Heart left ventricle (tissue), 16 donors: ENCODE measurements around the gene TXNDC2. TPM values are rescaled to one million over a fixed set of nuclear protein-coding genes. Genes with fewer than 3 reads are reported as not detected.

Source experiments
- ATAC-seq, 4 donors: fragments of 200-7000 bp; cut with Tn5 transposase; one replicate each; pipeline ENCODE4 v1.9.1; 2020 to 2022; ENCODE audit warnings: moderate library complexity in 4 of 4, mild to moderate bottlenecking in 3 of 4, moderate number of reproducible peaks in 1 of 4
- DNase-seq, 5 donors: peaks; one replicate each; pipeline ENCODE4 v3.0.0-alpha.2; 2020
- H3K27ac ChIP-seq, 12 donors: fragments of 200-600 bp; sonication (generic) in 4 of 12; one replicate each; pipeline versions ENCODE4 v1.5.0 to v1.8.0; 2016 to 2022; ENCODE audit warnings: mild to moderate bottlenecking in 2 of 12
- H3K27me3 ChIP-seq, 9 donors: fragments of 200-600 bp; sonication (generic) in 2 of 9; one replicate each; pipeline versions ENCODE4 v1.5.1 to v1.8.0; 2016 to 2022; ENCODE audit warnings: mild to moderate bottlenecking in 3 of 9
- H3K36me3 ChIP-seq, 9 donors: fragments of 200-600 bp; sonication (generic) in 2 of 9; one replicate each; pipeline versions ENCODE4 v1.5.0 to v1.8.0; 2018 to 2022; ENCODE audit warnings: mild to moderate bottlenecking in 2 of 9
- H3K4me1 ChIP-seq, 12 donors: fragments of 200-600 bp; sonication (generic) in 4 of 12; one replicate each; pipeline versions ENCODE4 v1.5.0 to v1.8.0; 2016 to 2022; ENCODE audit warnings: mild to moderate bottlenecking in 3 of 12
- H3K4me3 ChIP-seq, 12 donors: fragments of 200-600 bp; sonication (generic) in 4 of 12; one replicate each; pipeline versions ENCODE4 v1.5.0 to v1.8.0; 2017 to 2022; ENCODE audit warnings: mild to moderate bottlenecking in 9 of 12, moderate library complexity in 4 of 12
- H3K9me3 ChIP-seq, 12 donors: fragments of 200-600 bp; sonication (generic) in 4 of 12; one replicate each; pipeline versions ENCODE4 v1.5.0 to v1.8.0; 2016 to 2022; ENCODE audit warnings: mild to moderate bottlenecking in 1 of 12
- POLR2A ChIP-seq, 2 donors: fragments of 450-650 bp; IDR thresholded peaks; one replicate each; pipeline ENCODE4 v1.6.1; 2017; ENCODE audit warnings: antibody characterized with exemption in 2 of 2, mild to moderate bottlenecking in 2 of 2, moderate library complexity in 2 of 2
- WGBS, 4 donors: extraction: QIAGEN DNeasy Blood & Tissue Kit in 2 of 4; methylation state at CpG; one replicate each; pipeline versions ENCODE4 v1.1.5 to v1.1.7; 2013 to 2018; 5-methylcytosine and 5-hydroxymethylcytosine counted together
- intact Hi-C, 10 donors: fragments of 100-400 bp; cut with DNase I; formaldehyde crosslinking; loops; one replicate each; pipeline versions ENCODE4 v1.11.1 to v1.14.2; 2022
- polyA plus RNA-seq, 2 donors: library from polyadenylated mRNA; stranded (reverse); fragments of 200-250 nt; gene quantifications; one replicate each; pipeline ENCODE4 v1.2.3, GENCODE V29; 2013
- total RNA-seq, 9 donors: library from RNA; depleted of rRNA in 2 of 9; stranded (reverse); fragments of >200 nt in 2 of 9; fragmentation: NEBNext Ultra II Directional in 3 of 9; extraction: Animal tissue kit (Norgen Biotek cat#: 25700) in 3 of 9; gene quantifications; one replicate each; pipeline versions ENCODE4 v1.1.0 to v1.2.4, GENCODE V29; 2016 to 2023
- TF ChIP-seq, protein P1 (sequence below), 12 donors: fragments of 200-600 bp; sonication (generic) in 4 of 12; IDR thresholded peaks; one replicate each; pipeline versions ENCODE4 v1.5.0 to v1.8.0; 2018 to 2022; ENCODE audit warnings: antibody characterized with exemption in 12 of 12, mild to moderate bottlenecking in 5 of 12
- donor health status: ischemic (EF 13 %, LVEDD 7.1; RV severe dilation, severe dysfunction).
- donor health status: healthy with polysubstance abuse.
- donor health status: DM: no; HTN: yes; CAD: no.
- donor health status: DM: no; HTN: no; CAD: no.
- donor health status: ischemic (EF 25% LVEDD 6.9; RV normal size, moderate dysfunction).
- donor health status: ischemic (EF 25% LVEDD 5.7; RV mildly dilated, moderate dysfunction).
- donor health status: healthy.
- donor health status: DM: yes; HTN: yes; CAD: no.
- donor health status: ischemic (EF 35%, LVEDD 5.7; RV mildly dilated, moderate dysfunction).
- donor health status: nonischemic (EF 11% LVEDD 7.7; RV severe dilation, severe dysfunction).
- donor health status: DM: yes; HTN: yes; CAD: no.
- donor health status: PGD.
- donor health status: ischemic (EF 29% LVEDD 5.4; RV normal size, mild dysfunction).
- donor health status: nonischemic (EF 23%, LVEDD 6.1; RV moderate dilation, normal function).

The TXNDC2 gene
- total and polyA plus RNA-seq, 11 donors = 0.03 TPM; not detected in 10

- H3K27ac ChIP-seq = no peak overlapping the region
- DNase-seq (no peak), ATAC-seq (no peak)
- no peaks in the 10 kb centered on the region for H3K9me3 ChIP-seq
- peaks cover 0 to 42% (median 34%) of the 10 kb centered on the region in 9 donors for H3K36me3 ChIP-seq
- H3K4me3 ChIP-seq = no peak overlapping the region
- peaks cover 2 to 69% (median 54%) of the 10 kb centered on the region in 12 donors for H3K4me1 ChIP-seq
- intact Hi-C loops = no loop called here
- H3K27me3 ChIP-seq = no peaks in the 10 kb centered on the region
- TF ChIP-seq, protein P1, sequence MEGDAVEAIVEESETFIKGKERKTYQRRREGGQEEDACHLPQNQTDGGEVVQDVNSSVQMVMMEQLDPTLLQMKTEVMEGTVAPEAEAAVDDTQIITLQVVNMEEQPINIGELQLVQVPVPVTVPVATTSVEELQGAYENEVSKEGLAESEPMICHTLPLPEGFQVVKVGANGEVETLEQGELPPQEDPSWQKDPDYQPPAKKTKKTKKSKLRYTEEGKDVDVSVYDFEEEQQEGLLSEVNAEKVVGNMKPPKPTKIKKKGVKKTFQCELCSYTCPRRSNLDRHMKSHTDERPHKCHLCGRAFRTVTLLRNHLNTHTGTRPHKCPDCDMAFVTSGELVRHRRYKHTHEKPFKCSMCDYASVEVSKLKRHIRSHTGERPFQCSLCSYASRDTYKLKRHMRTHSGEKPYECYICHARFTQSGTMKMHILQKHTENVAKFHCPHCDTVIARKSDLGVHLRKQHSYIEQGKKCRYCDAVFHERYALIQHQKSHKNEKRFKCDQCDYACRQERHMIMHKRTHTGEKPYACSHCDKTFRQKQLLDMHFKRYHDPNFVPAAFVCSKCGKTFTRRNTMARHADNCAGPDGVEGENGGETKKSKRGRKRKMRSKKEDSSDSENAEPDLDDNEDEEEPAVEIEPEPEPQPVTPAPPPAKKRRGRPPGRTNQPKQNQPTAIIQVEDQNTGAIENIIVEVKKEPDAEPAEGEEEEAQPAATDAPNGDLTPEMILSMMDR (IDR thresholded peaks at IDR 0.05) = no peak
- no peak for TF ChIP-seq POLR2A (IDR thresholded peaks at IDR 0.05)
- 22 to 61% (median 42%) methylated on average over 1 of the region's 1 CpG for WGBS, 4 donors
Measured at GRCh38 chr18:9931146-9931545, 45.4 kb downstream of the TXNDC2 start.

DNA sequence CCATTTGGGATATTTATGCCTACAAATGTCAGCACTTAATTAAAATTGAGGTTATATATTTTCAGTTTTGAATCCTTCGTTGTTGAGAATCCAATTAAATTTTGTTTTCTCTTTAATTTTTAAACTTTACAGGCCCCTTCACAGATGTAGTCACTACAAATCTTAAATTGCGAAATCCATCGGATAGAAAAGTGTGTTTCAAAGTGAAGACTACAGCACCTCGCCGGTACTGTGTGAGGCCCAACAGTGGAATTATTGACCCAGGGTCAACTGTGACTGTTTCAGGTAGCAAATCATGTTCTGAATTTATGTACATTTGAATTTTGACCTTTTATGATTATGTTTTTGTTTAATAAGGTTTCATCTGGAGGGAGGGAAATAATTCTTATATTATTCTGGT lies 45.9 kb downstream of the TXNDC2 start:
- no peaks in the 10 kb centered on the region for H3K9me3 ChIP-seq
- TF ChIP-seq POLR2A (IDR thresholded peaks at IDR 0.05) = no peak
- TF ChIP-seq, protein P1 (IDR thresholded peaks at IDR 0.05) = no peak
- H3K36me3 ChIP-seq = peaks cover 0 to 48% (median 39%) of the 10 kb centered on the region in 9 donors
- no peak overlapping the region for H3K4me3 ChIP-seq
- H3K27ac ChIP-seq = no peak overlapping the region
- no peak for ATAC-seq
- H3K4me1 ChIP-seq = peaks cover 2 to 64% (median 50%) of the 10 kb centered on the region in 12 donors
- 58 to 77% (median 72%) methylated on average over 5 of the region's 5 CpGs for WGBS, 4 donors
- DNase-seq = no peak
- intact Hi-C loops = no loop called here
- H3K27me3 ChIP-seq = no peaks in the 10 kb centered on the region

- ATAC-seq (no peak), DNase-seq (no peak)
- H3K27ac ChIP-seq = no peak overlapping the region
- H3K4me1 ChIP-seq = peaks cover 0 to 42% (median 32%) of the 10 kb centered on the region in 12 donors
- intact Hi-C loops = no loop called here
- H3K9me3 ChIP-seq = no peaks in the 10 kb centered on the region
- 95 to 99% (median 95%) methylated on average over 3 of the region's 3 CpGs for WGBS, 4 donors
- no peak overlapping the region for H3K4me3 ChIP-seq
- H3K27me3 ChIP-seq = no peaks in the 10 kb centered on the region
- peaks cover 0 to 70% (median 61%) of the 10 kb centered on the region in 9 donors for H3K36me3 ChIP-seq
- no peak for TF ChIP-seq POLR2A (IDR thresholded peaks at IDR 0.05)
- TF ChIP-seq, protein P1 (IDR thresholded peaks at IDR 0.05) = no peak
Measured at GRCh38 chr18:9933865-9934264, 48.1 kb downstream of the TXNDC2 start.

DNA sequence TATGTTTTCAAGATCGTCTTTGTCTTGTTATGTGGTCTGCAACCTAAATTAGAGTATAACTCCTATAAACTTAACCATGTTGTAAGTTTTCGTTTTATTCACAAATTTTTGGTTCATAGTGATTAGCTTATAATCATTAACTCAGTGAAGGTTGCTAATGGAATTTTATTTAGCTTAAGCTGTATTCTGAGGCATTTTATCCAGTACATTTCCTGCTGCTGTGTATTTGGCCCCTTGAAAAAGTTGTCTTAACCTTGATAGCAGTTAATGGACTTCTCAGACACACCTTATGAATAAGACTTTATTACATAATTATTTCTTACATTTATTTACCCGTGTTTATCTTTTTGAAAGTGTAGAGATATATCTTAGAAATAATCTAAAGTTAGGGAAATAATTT lies 48.5 kb downstream of the TXNDC2 start:
- WGBS, 4 donors = 86 to 95% (median 91%) methylated on average over 3 of the region's 3 CpGs

More for the DNA sequence above, 48.5 kb downstream of the TXNDC2 start:
- Histone ChIP-seq H3K36me3 (peaks cover 0 to 74% (median 65%) of the 10 kb centered on the region in 9 donors), H3K27me3 (no peaks in the 10 kb centered on the region), H3K9me3 (no peaks in the 10 kb centered on the region), H3K27ac (no peak overlapping the region), H3K4me3 (no peak overlapping the region), H3K4me1 (peaks cover 0 to 38% (median 27%) of the 10 kb centered on the region in 12 donors)
- TF ChIP-seq, protein P1 (IDR thresholded peaks at IDR 0.05) = no peak
- TF ChIP-seq POLR2A (IDR thresholded peaks at IDR 0.05) = no peak
- intact Hi-C loops = no loop called here
- no peak for ATAC-seq
- DNase-seq = no peak

Other genes starting within 250 kb of the TXNDC2 start
- 10 to 100 TPM in 8 of 9 donors, 1 to 10 TPM in 1; 8.6 to 67.7 (median 15.4) TPM for gene RAB31, start 177.7 kb upstream of the TXNDC2 start, total RNA-seq
- 1 to 10 TPM; 3.2 to 9.4 TPM for gene RAB31, start 177.7 kb upstream of the TXNDC2 start, polyA plus RNA-seq
- 100 to 1,000 TPM; 186 to 289 (median 219) TPM for gene VAPA, start 28.0 kb downstream of the TXNDC2 start, total RNA-seq
- gene VAPA, start 28.0 kb downstream of the TXNDC2 start, polyA plus RNA-seq = 100 to 1,000 TPM; 107 to 186 TPM